SU-DHL-6 (cell line): ENCODE measurements around the gene MMP10.

ENCODE experiments used
- H2AFZ ChIP-seq: fragments of 200-600 bp; sonication (generic); 2 replicates; pipeline ENCODE4 v1.6.1; 2014; ENCODE audit warnings: low read depth, mild to moderate bottlenecking, moderate library complexity, mixed read lengths, antibody characterized with exemption, low read length; ENCODE audit not compliant: severe bottlenecking
- H3F3A ChIP-seq: fragments of 200-600 bp; shearing (Covaris generic); 2 replicates; pipeline ENCODE4 v1.6.0; 2016; ENCODE audit warnings: antibody characterized with exemption, mild to moderate bottlenecking; ENCODE audit not compliant: insufficient read depth
- H3K27ac ChIP-seq: fragments of 200-600 bp; sonication (generic); 2 replicates; pipeline ENCODE4 v1.5.1; 2016; ENCODE audit warnings: low read depth, mild to moderate bottlenecking, low read length, moderate library complexity, mixed read lengths
- H3K27me3 ChIP-seq: fragments of 200-600 bp; sonication (generic), shearing (Covaris generic); 2 replicates; pipeline ENCODE4 v1.6.0; 2014; ENCODE audit warnings: mild to moderate bottlenecking, low read length
- H3K36me3 ChIP-seq: fragments of 200-600 bp; sonication (generic); 2 replicates; pipeline ENCODE4 v1.6.1; 2014; ENCODE audit warnings: mild to moderate bottlenecking, low read length, mixed read lengths
- H3K4me2 ChIP-seq: fragments of 300-600, 200-600 bp; shearing (Covaris generic), sonication (generic); 2 replicates; pipeline ENCODE4 v1.6.0; 2014; ENCODE audit warnings: low read length, low read depth, mild to moderate bottlenecking; ENCODE audit not compliant: poor library complexity, severe bottlenecking
- H3K4me3 ChIP-seq: fragments of 200-600 bp; sonication (generic); 2 replicates; pipeline ENCODE4 v1.5.1; 2014; ENCODE audit warnings: antibody characterized with exemption, low read length, mild to moderate bottlenecking, mixed read lengths; ENCODE audit not compliant: insufficient read depth, poor library complexity, severe bottlenecking
- H3K79me2 ChIP-seq: fragments of 200-600 bp; sonication (generic); 2 replicates; pipeline ENCODE4 v1.6.1; 2014; ENCODE audit warnings: mild to moderate bottlenecking, low read length, moderate library complexity; ENCODE audit not compliant: insufficient read depth
- H3K9ac ChIP-seq: fragments of 200-600 bp; sonication (generic); 2 replicates; pipeline ENCODE4 v1.7.0; 2014; ENCODE audit warnings: mild to moderate bottlenecking, low read length
- H3K9me2 ChIP-seq: fragments of 200-600 bp; sonication (generic); replicated peaks from 2 replicates; pipeline ENCODE4 v1.6.1; 2014; ENCODE audit warnings: low read length; ENCODE audit not compliant: insufficient read depth
- H3K9me3 ChIP-seq: fragments of 200-600 bp; sonication (generic); 2 replicates; pipeline ENCODE4 v1.6.1; 2014; ENCODE audit warnings: low read length, mixed read lengths; ENCODE audit not compliant: insufficient read depth
- H4K20me1 ChIP-seq: fragments of 200-600 bp; sonication (generic); 2 replicates; pipeline ENCODE4 v1.6.1; 2014; ENCODE audit warnings: low read depth, mild to moderate bottlenecking, antibody characterized with exemption, low read length, moderate library complexity, mixed read lengths
- CTCF ChIP-seq: fragments of 200-600 bp; sonication (generic); IDR thresholded peaks from one replicate; pipeline ENCODE4 v1.5.1; 2017; ENCODE audit warnings: antibody characterized with exemption, mild to moderate bottlenecking, low read length, moderate library complexity; ENCODE audit not compliant: insufficient read depth, poor library complexity, severe bottlenecking
- EZH2phosphoT487 ChIP-seq: fragments of 200-600 bp; sonication (generic), shearing (Covaris generic); conservative IDR thresholded peaks from 2 replicates; pipeline ENCODE4 v1.6.1; 2018; ENCODE audit warnings: mild to moderate bottlenecking, antibody characterized with exemption, low read length, moderate library complexity, mixed read lengths

MMP10 gene

GRCh38 chr11:102806296-102806695, 25.9 kb upstream of the MMP10 start:
- Histone ChIP-seq H3K9me2 (no peaks in the 10 kb centered on the region), H3K27me3 (no peaks in the 10 kb centered on the region), H3K27ac (no peak overlapping the region), H3K9me3 (no peaks in the 10 kb centered on the region), H4K20me1 (no peaks in the 10 kb centered on the region), H3K36me3 (no peaks in the 10 kb centered on the region), H3K79me2 (no peaks in the 10 kb centered on the region), H3K9ac (no peak overlapping the region), H2AFZ (no peak overlapping the region), H3K4me3 (no peak overlapping the region), H3F3A (no peaks in the 10 kb centered on the region), H3K4me2 (no peak overlapping the region)
- TF ChIP-seq CTCF, result no peak
- TF ChIP-seq EZH2phosphoT487, result no peak

- no peak overlapping the region for H2AFZ ChIP-seq
- H3K36me3 ChIP-seq, result no peaks in the 10 kb centered on the region
- no peak overlapping the region for H3K27ac ChIP-seq
- H3K9ac ChIP-seq, result no peak overlapping the region
- H3K27me3 ChIP-seq, result no peaks in the 10 kb centered on the region
- H3K9me3 ChIP-seq, result no peaks in the 10 kb centered on the region
- no peak overlapping the region for H3K4me2 ChIP-seq
- no peak overlapping the region for H3K4me3 ChIP-seq
- H4K20me1 ChIP-seq, result no peaks in the 10 kb centered on the region
- TF ChIP-seq EZH2phosphoT487, result no peak
- TF ChIP-seq CTCF, result no peak
- H3K9me2 ChIP-seq, result no peaks in the 10 kb centered on the region
- no peaks in the 10 kb centered on the region for H3K79me2 ChIP-seq
- H3F3A ChIP-seq, result no peaks in the 10 kb centered on the region
These were observed 21.9 kb upstream of the MMP10 start for GRCh38 chr11:102802341-102802740.

- Histone ChIP-seq H3K27ac (no peak overlapping the region), H3F3A (no peaks in the 10 kb centered on the region), H3K36me3 (no peaks in the 10 kb centered on the region), H3K9me2 (no peaks in the 10 kb centered on the region), H2AFZ (no peak overlapping the region), H4K20me1 (no peaks in the 10 kb centered on the region), H3K79me2 (no peaks in the 10 kb centered on the region), H3K4me3 (no peak overlapping the region), H3K27me3 (no peaks in the 10 kb centered on the region), H3K4me2 (no peak overlapping the region), H3K9me3 (no peaks in the 10 kb centered on the region), H3K9ac (no peak overlapping the region)
- no peak for TF ChIP-seq CTCF
- TF ChIP-seq EZH2phosphoT487, result no peak
These were observed 20.3 kb upstream of the MMP10 start for GRCh38 chr11:102800767-102801166.
